ENCODE measurements around the gene ASPN.
A peak's percentile ranks its signal among the peaks of the same experiment; 100 is the strongest.
"Not testable (repeated sequence)": the region's sequence is repeated elsewhere in the genome, so short reads cannot be mapped to it uniquely, and the experiment has no call there.

The ASPN gene

GRCh38 chr9:92414566-92414965, 67.7 kb downstream of the ASPN start (continued):
- TF ChIP-seq ELK4 (IDR thresholded peaks at IDR 0.05; ENCODE audit: borderline replicate concordance, low read depth, low read length), result no peak
- no peak for TF ChIP-seq ZNF37A (tag by site-specific recombination; IDR thresholded peaks at IDR 0.05)

- H3K27ac ChIP-seq (ENCODE audit: extremely low read depth, low read depth, low read length); H3K9me3 ChIP-seq (ENCODE audit: control insufficient read depth, insufficient read depth, low read depth, low read length); POLR2A ChIA-PET; H3K36me3 ChIP-seq (ENCODE audit: control insufficient read depth in 2 of 2, insufficient read depth in 1 of 2, low read length in 2 of 2); H3K4me1 ChIP-seq (ENCODE audit: control insufficient read depth, insufficient read depth, low read length); H3K4me3 ChIP-seq (ENCODE audit: low read depth, low read length): not testable (repeated sequence)
- peak; percentile 49 for TF ChIP-seq SETDB1 (IDR thresholded peaks at IDR 0.05; ENCODE audit: insufficient read length, low read length)
- TF ChIP-seq, protein P1, sequence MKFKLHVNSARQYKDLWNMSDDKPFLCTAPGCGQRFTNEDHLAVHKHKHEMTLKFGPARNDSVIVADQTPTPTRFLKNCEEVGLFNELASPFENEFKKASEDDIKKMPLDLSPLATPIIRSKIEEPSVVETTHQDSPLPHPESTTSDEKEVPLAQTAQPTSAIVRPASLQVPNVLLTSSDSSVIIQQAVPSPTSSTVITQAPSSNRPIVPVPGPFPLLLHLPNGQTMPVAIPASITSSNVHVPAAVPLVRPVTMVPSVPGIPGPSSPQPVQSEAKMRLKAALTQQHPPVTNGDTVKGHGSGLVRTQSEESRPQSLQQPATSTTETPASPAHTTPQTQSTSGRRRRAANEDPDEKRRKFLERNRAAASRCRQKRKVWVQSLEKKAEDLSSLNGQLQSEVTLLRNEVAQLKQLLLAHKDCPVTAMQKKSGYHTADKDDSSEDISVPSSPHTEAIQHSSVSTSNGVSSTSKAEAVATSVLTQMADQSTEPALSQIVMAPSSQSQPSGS (tag by site-specific recombination; IDR thresholded peaks at IDR 0.05; ENCODE audit: low read depth), result 0 out of 2 replicates have a peak, but pooled peaks have one; percentile 21
- CTCF ChIA-PET, result interaction anchor here (0.7 kb wide), 1 partner anchor 272 kb away, joined by 3 read pairs; no protein-coding TSS in a partner anchor
Measured at GRCh38 chr9:92411157-92411556, 71.1 kb downstream of the ASPN start.

DNA sequence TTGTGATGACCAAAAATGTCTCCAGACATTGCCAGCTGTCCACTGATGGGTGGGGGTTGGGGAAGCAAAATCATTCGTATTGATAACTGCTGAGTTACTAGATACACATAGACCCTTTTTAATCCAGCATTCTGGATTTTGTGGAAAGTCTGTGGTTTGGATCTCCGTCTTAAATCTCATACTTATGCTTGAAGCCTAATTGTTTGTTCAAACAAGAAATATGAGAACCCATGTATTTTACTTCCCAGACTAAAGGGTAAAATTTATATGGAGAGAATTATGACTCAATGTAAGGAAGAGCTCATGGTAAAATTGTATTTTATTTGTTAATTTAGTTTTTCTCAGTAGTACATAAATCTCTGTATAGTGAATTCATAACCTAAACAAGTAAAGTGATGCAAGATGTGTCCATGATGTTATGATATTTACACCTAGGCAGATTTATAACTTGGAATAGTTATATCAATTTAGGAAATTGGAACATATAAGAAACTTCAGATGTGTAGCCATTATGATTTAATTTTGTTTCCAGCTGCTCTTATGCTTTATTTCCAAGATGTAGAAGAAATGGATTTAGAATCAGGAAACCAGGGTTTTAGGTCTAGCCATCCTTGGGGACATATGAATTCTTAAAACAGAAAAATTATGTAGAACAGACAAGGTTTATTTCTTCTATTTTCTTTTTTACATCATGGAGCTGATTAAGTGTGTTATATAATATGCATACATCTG, 73.4 kb downstream of the ASPN start:
- CTCF ChIA-PET, result interaction anchor here (0.6 kb wide), 2 partner anchors 33 to 298 kb away, joined by 3 read pairs; no protein-coding TSS in a partner anchor

GRCh38 chr9:92407818-92408217, 74.5 kb downstream of the ASPN start:
- CTCF ChIA-PET, result no interaction called here
- POLR2A ChIA-PET, result no interaction called here
- H3K27ac ChIP-seq (ENCODE audit: extremely low read depth, low read depth, low read length), result no peak overlapping the region
- peaks cover 9% of the 10 kb centered on the region; the same call in 1 of the 2 replicates for H3K4me1 ChIP-seq (ENCODE audit: control insufficient read depth, insufficient read depth, low read length)
- no peaks in the 10 kb centered on the region for H3K36me3 ChIP-seq (ENCODE audit: control insufficient read depth in 2 of 2, insufficient read depth in 1 of 2, low read length in 2 of 2)
- H3K4me3 ChIP-seq (ENCODE audit: low read depth, low read length), result no peak overlapping the region
- H3K9me3 ChIP-seq (ENCODE audit: control insufficient read depth, insufficient read depth, low read depth, low read length), result no peaks in the 10 kb centered on the region
- TF ChIP-seq ZNF530 (tag by site-specific recombination; IDR thresholded peaks at IDR 0.05; ENCODE audit: low read depth) (no peak), SCRT2 (tag by site-specific recombination; IDR thresholded peaks at IDR 0.05) (no peak), ZNF37A (tag by site-specific recombination; IDR thresholded peaks at IDR 0.05) (no peak), ZBTB6 (tag by site-specific recombination; IDR thresholded peaks at IDR 0.05) (no peak), ZNF571 (tag by site-specific recombination; IDR thresholded peaks at IDR 0.05) (no peak), HIC1 (tag by site-specific recombination; IDR thresholded peaks at IDR 0.05) (no peak), ZNF645 (tag by site-specific recombination; IDR thresholded peaks at IDR 0.05) (no peak), ELK4 (IDR thresholded peaks at IDR 0.05; ENCODE audit: borderline replicate concordance, low read depth, low read length) (no peak), RBAK (tag by site-specific recombination; IDR thresholded peaks at IDR 0.05) (no peak), ZBTB48 (tag by site-specific recombination; IDR thresholded peaks at IDR 0.05) (no peak)

More for the DNA sequence above, 73.4 kb downstream of the ASPN start:
- Histone ChIP-seq H3K27ac (ENCODE audit: extremely low read depth, low read depth, low read length) (no peak overlapping the region), H3K4me1 (ENCODE audit: control insufficient read depth, insufficient read depth, low read length) (peaks cover 9% of the 10 kb centered on the region; the same call in 1 of the 2 replicates), H3K9me3 (ENCODE audit: control insufficient read depth, insufficient read depth, low read depth, low read length) (no peaks in the 10 kb centered on the region), H3K36me3 (ENCODE audit: control insufficient read depth in 2 of 2, insufficient read depth in 1 of 2, low read length in 2 of 2) (no peaks in the 10 kb centered on the region), H3K4me3 (ENCODE audit: low read depth, low read length) (no peak overlapping the region)
- POLR2A ChIA-PET, result no interaction called here
- TF ChIP-seq ZNF223 (tag by site-specific recombination; IDR thresholded peaks at IDR 0.05) (no peak), PRDM6 (tag by site-specific recombination; IDR thresholded peaks at IDR 0.05) (peak; percentile 63)
